RWPE1 (cell line): Measurements from ENCODE around the gene FNBP1L.

Experiments
- CTCF ChIA-PET: fragments of 350-600 bp; sonication (Branson Sonifier 250); formaldehyde crosslinking; extraction: SDS; loops from one replicate; lab custom pipeline; 2021; lab: Yijun Ruan, JAX
- POLR2A ChIA-PET: fragments of 400-600 bp; formaldehyde crosslinking; extraction: SDS; loops from one replicate; lab custom pipeline; 2020; ENCODE audit warnings: antibody characterized with exemption; ENCODE audit not compliant: low non-redundant PET; lab: Yijun Ruan, JAX
- DNase-seq: peaks from one replicate; pipeline ENCODE4 v3.0.0; 2012; ENCODE audit warnings: low spot score
- H3K27ac ChIP-seq: fragments of 450-650 bp; 2 replicates; pipeline ENCODE4 v1.5.1; 2017
- TF ChIP-seq, protein P1 (sequence below): fragments of 450-650 bp; conservative IDR thresholded peaks from 2 replicates; pipeline ENCODE4 v1.5.1; 2017; ENCODE audit warnings: low read depth, mild to moderate bottlenecking

FNBP1L gene

DNA sequence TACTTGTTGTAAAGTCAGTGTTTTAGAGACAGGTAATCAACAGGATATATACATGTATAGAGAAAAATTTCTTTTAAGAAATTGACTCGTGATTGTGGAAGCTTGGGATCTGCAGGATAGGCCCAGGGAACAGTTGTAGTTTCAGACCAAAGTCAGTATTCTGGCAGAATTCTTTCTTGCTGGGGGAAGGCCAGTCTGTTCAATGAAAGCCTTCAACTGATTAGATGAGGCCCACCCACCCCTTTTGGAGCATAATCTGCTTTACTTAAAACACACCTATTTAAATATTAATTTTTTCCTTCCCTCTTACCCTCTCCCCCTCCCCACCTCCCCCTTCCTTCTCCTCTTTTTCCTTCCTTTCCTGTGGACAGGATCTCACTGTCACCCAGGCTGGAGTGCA lies 48.0 kb downstream of the FNBP1L start:
- ChIA-PET CTCF (no interaction called here), POLR2A (no interaction called here)
- no peak overlapping the region for H3K27ac ChIP-seq
- DNase-seq: no peak
- TF ChIP-seq, protein P1, sequence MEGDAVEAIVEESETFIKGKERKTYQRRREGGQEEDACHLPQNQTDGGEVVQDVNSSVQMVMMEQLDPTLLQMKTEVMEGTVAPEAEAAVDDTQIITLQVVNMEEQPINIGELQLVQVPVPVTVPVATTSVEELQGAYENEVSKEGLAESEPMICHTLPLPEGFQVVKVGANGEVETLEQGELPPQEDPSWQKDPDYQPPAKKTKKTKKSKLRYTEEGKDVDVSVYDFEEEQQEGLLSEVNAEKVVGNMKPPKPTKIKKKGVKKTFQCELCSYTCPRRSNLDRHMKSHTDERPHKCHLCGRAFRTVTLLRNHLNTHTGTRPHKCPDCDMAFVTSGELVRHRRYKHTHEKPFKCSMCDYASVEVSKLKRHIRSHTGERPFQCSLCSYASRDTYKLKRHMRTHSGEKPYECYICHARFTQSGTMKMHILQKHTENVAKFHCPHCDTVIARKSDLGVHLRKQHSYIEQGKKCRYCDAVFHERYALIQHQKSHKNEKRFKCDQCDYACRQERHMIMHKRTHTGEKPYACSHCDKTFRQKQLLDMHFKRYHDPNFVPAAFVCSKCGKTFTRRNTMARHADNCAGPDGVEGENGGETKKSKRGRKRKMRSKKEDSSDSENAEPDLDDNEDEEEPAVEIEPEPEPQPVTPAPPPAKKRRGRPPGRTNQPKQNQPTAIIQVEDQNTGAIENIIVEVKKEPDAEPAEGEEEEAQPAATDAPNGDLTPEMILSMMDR: no peak

DNA sequence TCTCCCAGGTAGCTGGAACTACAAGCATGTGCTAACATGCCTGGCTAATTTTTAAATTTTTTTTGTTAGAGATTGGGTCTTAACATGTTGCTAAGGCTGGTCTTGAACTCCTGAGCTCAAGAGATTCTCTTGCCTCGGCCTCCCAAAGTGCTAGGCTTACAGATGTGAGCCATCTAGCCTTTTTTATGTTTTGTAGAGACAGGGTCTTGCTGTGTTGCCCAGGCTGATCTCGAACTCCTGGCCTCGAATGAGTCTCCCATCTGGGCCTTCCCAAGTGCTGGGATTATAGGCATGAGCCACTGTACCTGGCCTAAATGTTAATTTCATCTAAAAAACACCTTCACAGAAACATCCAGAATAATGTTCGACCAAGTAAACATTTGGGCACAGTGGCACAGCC lies 48.6 kb downstream of the FNBP1L start:
- DNase-seq: no peak
- H3K27ac ChIP-seq: no peak overlapping the region
- TF ChIP-seq, protein P1: no peak
- CTCF ChIA-PET: no interaction called here
- POLR2A ChIA-PET: no interaction called here

DNA sequence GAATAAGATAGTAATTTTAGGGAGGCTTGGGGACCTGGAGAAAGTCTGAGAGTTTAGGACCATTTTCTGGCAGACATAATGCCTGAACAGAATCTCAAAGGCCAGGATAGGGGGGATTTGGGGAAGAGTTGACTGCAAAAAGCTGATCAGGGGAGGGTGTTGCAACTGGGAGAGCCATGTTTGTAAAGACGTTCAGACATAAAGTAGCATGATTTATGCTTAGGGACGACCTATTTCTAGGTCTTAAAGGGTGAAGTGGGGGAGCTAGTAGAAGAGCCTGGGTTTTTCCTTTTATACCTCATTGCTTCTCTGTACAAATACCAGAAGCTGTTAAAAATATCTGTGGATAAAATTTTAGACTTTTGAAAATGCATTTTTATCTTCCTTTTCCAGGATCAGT lies 51.2 kb downstream of the FNBP1L start:
- TF ChIP-seq, protein P1: no peak
- CTCF ChIA-PET: no interaction called here
- no peak overlapping the region for H3K27ac ChIP-seq
- no peak for DNase-seq
- POLR2A ChIA-PET: no interaction called here

DNA sequence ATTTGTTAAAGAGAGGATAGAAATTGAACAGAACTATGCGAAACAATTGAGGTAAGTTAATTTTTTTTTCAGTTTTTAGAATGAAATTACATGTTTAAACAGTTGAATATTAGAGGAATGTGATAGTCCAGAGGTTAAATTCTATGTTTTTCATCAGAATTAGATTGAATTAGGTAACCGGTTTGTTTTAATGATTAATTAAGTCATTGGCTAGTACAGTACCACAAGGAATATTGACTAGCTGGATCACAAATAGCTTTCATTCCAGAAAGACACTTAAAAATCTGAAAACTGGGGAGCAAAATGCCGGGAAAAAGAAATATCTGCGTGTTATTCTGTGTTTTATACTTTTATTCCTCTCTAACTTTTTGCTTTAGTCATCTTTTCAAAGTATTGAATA lies 51.6 kb downstream of the FNBP1L start:
- CTCF ChIA-PET: no interaction called here
- POLR2A ChIA-PET: no interaction called here
- TF ChIP-seq, protein P1: no peak
- DNase-seq: no peak
- H3K27ac ChIP-seq: no peak overlapping the region

DNA sequence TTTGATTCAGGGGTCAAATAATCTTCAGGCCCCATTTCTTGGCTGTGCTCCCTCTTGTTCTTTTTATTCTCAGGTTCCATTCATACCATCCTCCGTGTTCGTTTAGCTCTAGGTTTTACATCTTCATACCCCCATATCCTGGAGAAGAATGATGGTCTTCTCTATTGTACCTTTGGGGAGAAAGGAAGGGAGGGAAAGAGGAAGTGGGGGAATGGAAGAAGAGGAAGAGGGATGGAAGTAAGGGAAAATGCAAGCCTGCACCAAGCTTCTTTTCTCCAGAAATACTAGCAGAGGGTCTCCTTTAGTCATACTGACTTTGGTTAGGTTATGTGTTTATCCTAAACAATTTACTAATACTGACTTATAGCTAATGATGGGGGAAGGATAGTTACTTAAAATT lies 52.4 kb downstream of the FNBP1L start:
- TF ChIP-seq, protein P1: no peak
- no peak for DNase-seq
- ChIA-PET POLR2A (no interaction called here), CTCF (no interaction called here)
- H3K27ac ChIP-seq: no peak overlapping the region

DNA sequence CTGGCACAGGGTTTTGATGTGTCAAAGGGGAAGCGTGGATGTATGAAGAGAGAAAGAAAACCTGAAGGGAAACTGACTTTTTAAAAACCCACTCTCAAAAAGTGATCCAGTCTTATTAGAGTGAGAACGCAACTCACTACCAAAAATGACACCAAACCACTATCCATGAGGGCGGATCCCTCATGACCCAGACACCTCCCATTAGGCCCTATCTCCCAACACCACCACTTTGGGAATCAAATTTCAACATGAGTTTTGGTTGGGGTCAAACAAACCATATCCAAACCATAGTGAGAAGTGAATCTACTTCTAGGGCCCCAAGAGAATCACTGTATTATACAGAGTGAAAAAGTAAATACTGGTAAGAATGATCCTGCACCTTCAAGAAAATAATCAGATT lies 53.5 kb downstream of the FNBP1L start:
- DNase-seq: no peak
- TF ChIP-seq, protein P1: no peak
- ChIA-PET CTCF (interaction anchor here (0.8 kb wide), 2 partner anchors 16 to 310 kb away, joined by 4 read pairs; no protein-coding TSS in a partner anchor), POLR2A (no interaction called here)
- H3K27ac ChIP-seq: no peak overlapping the region
